Measurements from ENCODE around the gene LENEP.

- TF ChIP-seq SP1 (IDR thresholded peaks at IDR 0.05; ENCODE audit: low read depth) (no peak), CTCF (IDR thresholded peaks at IDR 0.05 in 2 of 3, conservative IDR thresholded peaks at IDR 0.05 in 1 of 3; ENCODE audit: borderline replicate concordance in 1 of 3, insufficient read depth in 1 of 3, low read depth in 2 of 3, low read length in 2 of 3) (no peak)
Observed at GRCh38 chr1:155001425-155001674, 8.0 kb downstream of the LENEP start.

Data from HCT116 (cell line).